ENCODE data around the gene SAMSN1.
A peak's percentile ranks its signal among the peaks of the same experiment; 100 is the strongest.

SAMSN1 gene

DNA sequence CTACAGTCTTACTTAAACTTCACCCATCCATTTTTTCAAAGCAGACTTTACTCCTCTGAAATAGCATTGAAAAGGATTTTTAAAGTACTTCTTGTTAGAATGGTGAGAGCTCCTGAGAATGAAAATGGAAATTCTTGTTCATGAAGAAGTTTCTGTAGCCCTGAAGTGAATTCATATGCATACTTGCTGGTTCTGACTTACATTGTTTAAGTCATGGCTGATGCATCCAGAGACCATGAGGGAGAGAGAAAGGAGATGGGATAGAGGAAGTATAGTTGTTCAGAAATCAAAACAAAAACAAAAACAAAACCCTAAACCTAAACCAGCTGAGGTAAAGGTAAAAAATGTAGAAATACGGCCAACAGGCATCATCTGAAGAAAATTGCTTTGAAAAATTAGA lies 27.1 kb upstream of the SAMSN1 start:
- no peaks in the 10 kb centered on the region for H3K9me3 Mint-ChIP-seq
- no peaks in the 10 kb centered on the region for H3K27me3 Mint-ChIP-seq
- H3K4me1 Mint-ChIP-seq = peaks cover 16% of the 10 kb centered on the region
- H3K27ac Mint-ChIP-seq = peak overlapping the region; percentile 59
- no peak overlapping the region for H3K4me3 Mint-ChIP-seq
- H3K36me3 Mint-ChIP-seq = no peaks in the 10 kb centered on the region

DNA sequence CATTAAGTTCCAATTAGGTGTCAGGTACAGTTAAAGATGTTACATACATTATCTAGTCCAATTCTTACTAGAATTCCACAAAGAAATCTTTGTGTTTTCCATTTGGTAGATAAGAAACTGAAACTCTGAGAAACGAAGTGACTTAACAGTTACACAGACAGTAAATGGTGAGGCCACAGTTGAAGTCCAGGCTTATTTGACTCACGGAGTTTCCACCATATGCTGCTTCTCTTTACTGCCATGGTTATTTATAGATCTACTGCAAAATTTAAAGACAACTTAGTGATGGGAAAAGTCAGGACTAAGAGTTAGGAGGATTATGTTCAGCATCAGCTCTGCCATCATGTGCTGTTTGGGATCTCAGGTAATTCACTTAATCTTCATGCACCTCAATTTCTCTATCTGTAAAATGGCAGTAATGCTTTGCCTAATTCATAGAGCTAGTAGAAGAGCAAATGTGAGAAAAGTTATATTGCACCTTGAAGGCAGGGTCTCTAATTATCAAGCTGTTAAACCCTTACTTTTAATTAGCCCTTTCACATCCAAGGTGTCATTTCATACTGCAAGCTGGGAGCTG lies 26.2 kb upstream of the SAMSN1 start:
- H3K36me3 Mint-ChIP-seq = no peaks in the 10 kb centered on the region
- peak overlapping the region; percentile 21 for H3K4me3 Mint-ChIP-seq
- H3K4me1 Mint-ChIP-seq = peaks cover 16% of the 10 kb centered on the region
- H3K27ac Mint-ChIP-seq = no peak overlapping the region
- H3K9me3 Mint-ChIP-seq = no peaks in the 10 kb centered on the region
- H3K27me3 Mint-ChIP-seq = no peaks in the 10 kb centered on the region

DNA sequence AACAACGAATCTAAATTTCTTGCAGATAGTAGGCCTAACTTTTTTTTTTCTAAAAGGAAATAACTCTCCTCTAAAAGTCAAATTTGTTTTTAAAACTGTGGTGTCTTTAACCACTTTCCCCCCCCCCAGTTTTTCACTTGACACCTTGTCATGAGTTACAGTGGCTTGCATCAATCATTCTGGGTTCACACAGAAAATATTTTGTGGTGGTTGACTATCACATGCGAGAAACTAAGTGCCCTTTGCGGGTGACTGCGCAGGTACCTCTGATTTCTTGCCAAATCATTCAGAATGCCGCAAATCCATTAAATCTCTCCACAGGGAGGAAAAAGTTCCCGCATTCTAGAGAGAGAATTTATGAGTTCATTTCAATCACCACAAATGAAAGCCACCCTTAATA lies 23.8 kb upstream of the SAMSN1 start:
- peaks cover 2% of the 10 kb centered on the region for H3K36me3 Mint-ChIP-seq
- H3K4me3 Mint-ChIP-seq = no peak overlapping the region
- no peaks in the 10 kb centered on the region for H3K9me3 Mint-ChIP-seq
- H3K4me1 Mint-ChIP-seq = peaks cover 19% of the 10 kb centered on the region
- H3K27me3 Mint-ChIP-seq = no peaks in the 10 kb centered on the region
- no peak overlapping the region for H3K27ac Mint-ChIP-seq

DNA sequence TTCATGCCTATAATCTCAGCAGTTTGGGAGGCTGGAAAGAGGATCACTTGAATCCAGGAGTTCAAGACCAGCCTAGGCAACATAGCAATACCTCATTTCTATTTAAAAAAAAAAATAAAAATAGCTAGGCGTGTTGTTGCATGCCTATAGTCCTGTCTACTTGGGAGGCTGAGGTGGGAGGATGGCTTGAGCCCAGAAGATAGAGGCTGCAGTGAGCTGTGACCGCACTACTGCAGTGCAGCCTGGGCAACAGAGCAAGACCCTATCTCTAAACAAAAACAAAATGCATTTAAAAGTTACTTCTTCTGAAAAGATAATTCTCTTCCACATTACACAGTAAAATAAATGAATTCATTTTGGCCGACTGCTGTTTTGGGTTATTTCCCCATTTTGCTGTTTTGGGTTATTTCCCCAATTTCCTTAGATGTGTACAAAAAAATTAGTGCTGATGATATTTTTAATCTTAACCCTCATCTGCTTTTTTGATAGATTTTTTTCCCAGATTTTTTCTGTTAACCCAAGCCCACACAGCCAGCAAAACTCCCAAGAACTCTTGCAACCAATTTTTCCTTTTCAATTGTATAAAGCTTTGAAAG lies 23.0 kb upstream of the SAMSN1 start:
- peaks cover 19% of the 10 kb centered on the region for H3K4me1 Mint-ChIP-seq
- peaks cover 3% of the 10 kb centered on the region for H3K36me3 Mint-ChIP-seq
- no peaks in the 10 kb centered on the region for H3K27me3 Mint-ChIP-seq
- H3K4me3 Mint-ChIP-seq = no peak overlapping the region
- H3K9me3 Mint-ChIP-seq = no peaks in the 10 kb centered on the region
- H3K27ac Mint-ChIP-seq = no peak overlapping the region

DNA sequence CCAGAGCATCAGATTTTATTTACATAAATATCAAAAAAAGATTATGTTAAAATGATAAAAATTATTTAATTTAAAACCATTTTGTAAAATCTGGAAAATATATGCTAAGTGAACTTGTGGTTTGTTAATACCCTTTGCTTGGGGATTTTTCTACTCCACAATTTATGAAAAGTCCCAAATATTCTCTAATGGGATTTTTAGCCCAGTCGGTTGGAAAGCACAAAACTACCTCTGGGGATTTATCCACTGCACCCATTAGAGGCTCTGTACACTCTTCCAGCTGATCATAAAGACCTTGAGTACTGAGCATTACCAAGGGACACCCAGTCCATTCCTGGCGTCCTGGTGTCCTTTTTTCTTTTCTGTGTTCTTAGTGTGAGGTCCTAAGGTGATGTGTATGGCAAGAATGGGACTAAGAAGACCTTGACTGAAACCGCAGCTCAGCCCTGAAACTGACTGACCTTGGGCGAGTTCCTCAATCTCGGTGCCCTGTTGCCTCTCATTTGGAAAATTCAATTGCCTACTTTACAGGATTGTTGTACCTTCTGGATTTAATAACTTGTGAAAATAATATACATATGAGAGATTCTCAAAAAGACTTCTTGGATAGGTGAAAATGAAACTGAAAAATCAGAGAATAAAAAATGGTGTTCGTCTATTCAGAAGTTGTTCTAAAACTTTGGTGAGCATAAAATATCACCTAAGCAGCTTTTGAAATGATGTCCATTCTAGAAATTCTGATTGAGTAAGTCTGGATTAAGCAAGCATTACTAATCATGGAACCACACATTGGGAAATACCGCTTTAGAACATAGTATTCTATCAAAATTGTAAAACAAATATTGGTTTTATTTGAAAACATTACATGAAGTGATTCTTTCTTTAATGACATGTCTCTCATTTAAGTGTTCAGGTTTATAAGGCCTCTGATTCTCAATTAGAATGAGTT lies 21.5 kb upstream of the SAMSN1 start:
- no peak overlapping the region for H3K27ac Mint-ChIP-seq
- H3K4me1 Mint-ChIP-seq = peaks cover 9% of the 10 kb centered on the region
- H3K27me3 Mint-ChIP-seq = no peaks in the 10 kb centered on the region
- H3K36me3 Mint-ChIP-seq = peaks cover 3% of the 10 kb centered on the region
- no peaks in the 10 kb centered on the region for H3K9me3 Mint-ChIP-seq
- H3K4me3 Mint-ChIP-seq = no peak overlapping the region

DNA sequence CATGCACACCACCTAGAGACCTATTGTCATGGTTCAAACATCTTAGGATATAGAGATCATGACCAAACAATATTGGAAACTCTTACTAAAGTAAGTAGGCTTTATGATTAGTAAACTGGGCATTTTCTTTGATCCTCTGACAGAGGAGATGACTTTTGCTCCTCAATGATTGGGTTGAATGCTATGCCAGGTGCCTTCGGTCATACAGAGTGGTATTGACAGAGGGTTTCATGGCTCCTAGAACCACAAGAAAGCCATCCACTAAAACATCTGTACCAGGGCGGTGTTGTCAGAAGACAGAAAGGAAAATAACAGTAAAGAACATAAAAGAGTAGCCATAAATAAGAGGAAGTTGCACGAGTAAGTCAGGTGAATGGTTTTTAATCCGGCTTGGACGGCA lies 20.8 kb upstream of the SAMSN1 start:
- Mint-ChIP-seq H3K9me3 (no peaks in the 10 kb centered on the region), H3K4me3 (no peak overlapping the region), H3K27me3 (no peaks in the 10 kb centered on the region), H3K4me1 (peaks cover 4% of the 10 kb centered on the region), H3K27ac (no peak overlapping the region), H3K36me3 (peaks cover 3% of the 10 kb centered on the region)

DNA sequence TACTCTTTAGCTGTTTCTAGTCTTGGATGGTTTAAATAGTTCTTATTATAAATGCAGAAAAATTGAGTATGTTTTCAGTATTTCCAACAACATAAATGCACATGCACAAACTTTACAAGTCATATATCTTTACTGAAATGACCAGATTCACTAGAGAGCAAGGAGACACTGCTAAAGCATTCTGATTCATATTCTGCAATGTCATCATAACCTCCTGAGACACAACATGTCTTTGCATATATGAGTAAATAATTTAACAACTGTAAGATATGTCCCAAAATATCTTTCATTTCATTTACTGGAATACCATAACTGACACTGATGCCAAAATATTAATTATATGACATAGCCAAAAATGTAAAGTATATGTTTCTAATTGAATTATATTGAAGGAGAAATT lies 16.8 kb upstream of the SAMSN1 start:
- no peaks in the 10 kb centered on the region for H3K27me3 Mint-ChIP-seq
- H3K4me3 Mint-ChIP-seq = no peak overlapping the region
- no peak overlapping the region for H3K27ac Mint-ChIP-seq
- H3K36me3 Mint-ChIP-seq = peaks cover 3% of the 10 kb centered on the region
- peaks cover 5% of the 10 kb centered on the region for H3K9me3 Mint-ChIP-seq
- H3K4me1 Mint-ChIP-seq = peaks cover 14% of the 10 kb centered on the region

DNA sequence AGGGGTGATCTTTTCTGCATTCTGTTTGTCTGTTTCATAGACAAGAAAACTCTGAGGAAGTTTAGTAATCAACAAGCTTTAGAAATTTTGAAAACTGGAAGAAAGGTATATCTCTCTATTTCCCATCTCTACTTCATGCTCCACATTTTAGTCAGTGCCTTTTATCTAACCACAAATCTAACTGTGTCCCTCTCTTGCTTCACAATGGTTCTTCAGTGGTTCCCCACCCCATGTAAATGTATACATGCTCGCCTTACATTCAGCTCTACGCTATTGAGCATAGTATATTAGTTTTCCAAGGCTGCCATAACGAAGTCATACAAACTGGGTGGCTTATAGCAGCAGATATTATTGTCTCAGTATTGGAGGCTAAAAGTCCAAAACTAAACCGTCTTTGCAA lies 14.4 kb upstream of the SAMSN1 start:
- Mint-ChIP-seq H3K36me3 (peaks cover 3% of the 10 kb centered on the region), H3K27me3 (no peaks in the 10 kb centered on the region), H3K4me3 (no peak overlapping the region), H3K4me1 (peaks cover 27% of the 10 kb centered on the region), H3K9me3 (peaks cover 5% of the 10 kb centered on the region), H3K27ac (no peak overlapping the region)

DNA sequence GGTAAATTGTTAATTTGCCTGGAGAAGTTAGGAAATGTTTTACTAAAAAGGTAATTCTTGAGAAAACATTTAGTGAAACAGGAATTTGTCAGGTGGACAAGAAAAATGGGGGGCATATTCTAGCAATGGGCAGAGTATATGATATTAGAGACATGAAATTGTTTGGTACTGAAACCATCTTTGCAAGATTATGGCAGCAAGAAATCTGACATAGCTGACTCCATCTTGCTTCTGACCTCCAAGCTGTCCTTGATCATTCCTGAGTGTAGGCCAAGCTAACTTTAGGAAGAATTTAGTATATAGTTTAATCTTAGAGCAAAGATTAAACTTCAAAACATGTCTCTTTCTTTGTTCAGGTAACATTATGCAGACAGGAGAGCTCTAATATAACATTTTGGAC lies 14.0 kb upstream of the SAMSN1 start:
- H3K36me3 Mint-ChIP-seq = peaks cover 2% of the 10 kb centered on the region
- no peak overlapping the region for H3K4me3 Mint-ChIP-seq
- no peak overlapping the region for H3K27ac Mint-ChIP-seq
- H3K9me3 Mint-ChIP-seq = peaks cover 5% of the 10 kb centered on the region
- peaks cover 28% of the 10 kb centered on the region for H3K4me1 Mint-ChIP-seq
- H3K27me3 Mint-ChIP-seq = no peaks in the 10 kb centered on the region

DNA sequence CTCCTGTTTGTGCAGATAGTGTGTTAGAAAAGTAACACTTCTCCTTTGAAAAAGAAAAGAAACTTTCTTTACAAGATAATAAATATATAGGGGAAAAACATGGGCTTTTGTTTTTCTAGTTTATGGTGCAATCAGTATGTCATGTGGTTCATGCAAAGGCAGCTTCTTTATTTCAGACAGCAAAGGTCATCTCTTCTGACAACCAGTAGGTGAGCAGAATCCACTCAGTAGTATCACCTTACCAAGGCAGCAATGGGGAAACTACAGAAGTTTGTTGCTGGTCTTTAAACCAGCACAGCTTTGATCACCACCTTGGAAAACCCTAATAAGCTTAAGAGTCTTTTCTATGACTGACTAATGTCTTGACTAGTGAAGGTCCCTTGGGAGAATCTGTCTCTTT lies 13.0 kb upstream of the SAMSN1 start:
- Mint-ChIP-seq H3K4me3 (no peak overlapping the region), H3K27ac (no peak overlapping the region), H3K36me3 (no peaks in the 10 kb centered on the region), H3K9me3 (peaks cover 5% of the 10 kb centered on the region), H3K4me1 (peaks cover 38% of the 10 kb centered on the region), H3K27me3 (no peaks in the 10 kb centered on the region)

DNA sequence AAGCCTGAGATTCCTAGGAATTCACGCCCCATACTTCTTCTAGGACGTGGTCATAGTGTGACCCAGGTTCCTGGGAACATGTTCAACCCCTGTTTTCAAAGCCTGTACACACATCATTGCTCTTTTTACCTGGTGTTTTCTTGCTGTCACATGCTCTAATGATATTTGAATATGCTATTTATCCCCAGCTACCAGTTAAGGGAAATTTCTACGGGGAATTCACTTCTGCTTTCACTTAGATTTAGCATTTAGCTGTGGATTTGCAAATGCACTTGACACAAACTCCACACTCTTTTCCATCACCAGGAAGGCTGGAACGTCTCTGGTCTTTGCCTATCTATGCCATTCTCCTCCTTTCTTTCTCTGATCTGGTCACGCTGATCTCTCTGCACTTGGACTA lies 11.3 kb upstream of the SAMSN1 start:
- no peaks in the 10 kb centered on the region for H3K27me3 Mint-ChIP-seq
- no peak overlapping the region for H3K27ac Mint-ChIP-seq
- H3K9me3 Mint-ChIP-seq = peaks cover 5% of the 10 kb centered on the region
- peaks cover 43% of the 10 kb centered on the region for H3K4me1 Mint-ChIP-seq
- H3K4me3 Mint-ChIP-seq = no peak overlapping the region
- no peaks in the 10 kb centered on the region for H3K36me3 Mint-ChIP-seq

DNA sequence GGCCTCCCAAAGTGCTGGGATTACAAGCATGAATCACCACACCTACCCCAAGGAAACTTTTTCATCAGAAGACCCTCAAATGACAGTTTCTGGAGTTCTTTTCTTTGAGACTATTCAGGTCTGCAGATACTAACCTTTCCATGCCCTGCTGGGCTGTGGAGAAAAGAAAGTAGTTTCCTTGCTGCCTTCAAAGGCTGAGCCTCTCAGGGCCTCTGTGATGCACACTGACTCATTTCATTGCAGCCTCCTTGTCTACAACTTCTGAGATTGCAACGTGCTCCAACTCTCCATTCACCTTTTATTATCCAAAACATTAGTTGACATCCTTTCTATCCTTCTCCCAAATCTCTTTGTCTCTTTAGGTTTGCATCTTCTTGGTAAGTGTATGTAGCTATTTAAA lies 8.8 kb upstream of the SAMSN1 start:
- Mint-ChIP-seq H3K4me3 (no peak overlapping the region), H3K36me3 (no peaks in the 10 kb centered on the region), H3K27me3 (no peaks in the 10 kb centered on the region), H3K27ac (peak overlapping the region; percentile 14), H3K9me3 (no peaks in the 10 kb centered on the region), H3K4me1 (peaks cover 49% of the 10 kb centered on the region)

DNA sequence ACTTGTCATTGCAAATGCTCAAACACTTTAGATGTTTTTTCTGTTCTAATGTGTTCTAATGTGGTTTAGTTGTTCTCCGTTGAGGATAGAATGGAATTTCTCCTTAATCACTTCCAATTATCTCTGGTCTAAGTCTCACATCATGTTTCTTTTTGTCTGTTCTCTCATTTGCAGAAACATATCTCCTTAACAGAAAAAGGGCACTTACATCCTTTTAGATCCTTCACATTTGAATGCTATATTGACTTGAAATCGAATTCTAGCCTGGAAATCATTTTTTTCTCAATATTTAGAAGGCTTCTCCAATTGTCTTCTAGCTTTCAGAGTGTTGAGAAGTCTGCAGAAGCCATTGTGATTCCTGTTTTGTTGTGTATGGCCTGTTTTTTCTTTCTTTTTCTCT lies 7.3 kb upstream of the SAMSN1 start:
- H3K4me3 Mint-ChIP-seq = no peak overlapping the region
- no peaks in the 10 kb centered on the region for H3K27me3 Mint-ChIP-seq
- H3K9me3 Mint-ChIP-seq = peaks cover 5% of the 10 kb centered on the region
- H3K27ac Mint-ChIP-seq = no peak overlapping the region
- peaks cover 63% of the 10 kb centered on the region for H3K4me1 Mint-ChIP-seq
- peaks cover 2% of the 10 kb centered on the region for H3K36me3 Mint-ChIP-seq

DNA sequence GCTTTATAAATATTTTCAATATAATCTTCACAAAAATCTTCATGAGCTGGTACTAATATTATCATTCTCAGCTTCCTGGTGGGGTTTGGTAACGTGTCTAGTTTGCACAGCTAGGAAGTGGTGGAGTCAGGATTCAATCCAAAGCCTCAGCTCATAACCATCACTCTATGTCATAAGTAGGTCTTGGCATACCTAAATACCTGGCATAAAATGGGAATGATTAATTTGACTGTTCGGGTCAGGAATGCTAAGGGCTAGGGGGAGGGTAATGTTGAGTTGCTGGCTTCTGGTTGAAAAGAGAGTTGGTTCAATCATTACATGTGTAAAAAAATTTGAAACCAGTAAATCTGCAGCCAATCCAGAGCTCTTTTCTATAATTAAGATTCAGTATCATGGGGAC lies 5.6 kb upstream of the SAMSN1 start:
- Mint-ChIP-seq H3K4me3 (no peak overlapping the region), H3K4me1 (peaks cover 73% of the 10 kb centered on the region), H3K36me3 (peaks cover 2% of the 10 kb centered on the region), H3K27me3 (no peaks in the 10 kb centered on the region), H3K9me3 (peaks cover 5% of the 10 kb centered on the region), H3K27ac (no peak overlapping the region)

DNA sequence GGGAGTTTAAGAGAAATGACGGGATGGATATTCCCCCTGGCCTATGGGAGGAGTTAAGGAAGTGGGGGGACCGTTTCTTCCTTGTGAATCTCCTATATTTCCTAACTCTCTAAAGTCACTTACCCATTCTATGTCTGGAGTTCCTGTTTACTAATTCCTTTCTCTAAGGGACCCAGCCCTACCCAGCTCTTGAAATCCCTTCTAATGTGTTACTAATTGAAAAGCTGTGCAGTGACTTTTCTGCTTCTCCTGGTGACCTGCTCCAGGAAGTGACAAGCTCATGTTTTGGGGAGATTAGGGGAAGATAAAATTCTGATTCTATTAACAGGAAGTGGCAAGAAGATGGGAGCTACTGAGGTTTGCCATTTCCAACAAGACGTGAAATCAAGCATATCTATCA lies 4.0 kb upstream of the SAMSN1 start:
- Mint-ChIP-seq H3K27ac (peak overlapping the region; percentile 94), H3K9me3 (peaks cover 5% of the 10 kb centered on the region), H3K27me3 (no peaks in the 10 kb centered on the region), H3K36me3 (peaks cover 2% of the 10 kb centered on the region), H3K4me3 (peak overlapping the region; percentile 47), H3K4me1 (peaks cover 62% of the 10 kb centered on the region)

DNA sequence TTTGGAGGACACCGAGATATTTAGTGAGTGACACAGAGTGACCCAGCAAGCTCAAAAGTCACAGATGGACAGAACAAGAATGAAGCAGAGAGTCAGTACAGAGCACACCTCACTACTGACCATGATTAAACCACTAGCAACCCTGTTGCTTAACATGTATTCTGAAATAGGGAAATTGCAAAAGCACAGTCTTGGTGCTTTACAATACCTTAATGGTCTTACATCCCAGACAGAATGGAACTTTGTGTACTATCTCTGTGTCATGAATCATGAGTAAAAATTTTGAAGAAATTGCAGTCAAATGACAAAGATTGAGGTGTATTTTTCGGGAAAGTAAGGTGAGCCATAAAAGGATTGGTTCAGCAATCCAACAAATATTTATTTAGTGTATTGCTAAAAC lies 2.7 kb upstream of the SAMSN1 start:
- Mint-ChIP-seq H3K27me3 (no peaks in the 10 kb centered on the region), H3K4me3 (peak overlapping the region; percentile 82), H3K9me3 (peaks cover 5% of the 10 kb centered on the region), H3K36me3 (peaks cover 7% of the 10 kb centered on the region), H3K4me1 (peaks cover 54% of the 10 kb centered on the region), H3K27ac (peak overlapping the region; percentile 100)

Data from activated naive CD4-positive, alpha-beta T cell treated with anti-CD3 and anti-CD28 coated beads, Interleukin-2, amount 50 U/mL, for 24 hours (primary cell).